GM12891 (cell line): ENCODE results near the gene DCP1B.

Source experiments
- POLR2A ChIP-seq: IDR thresholded peaks from 2 replicates; pipeline ENCODE4 v1.6.1; 2011; ENCODE audit warnings: low read depth, low read length, control low read depth
- POLR2AphosphoS5 ChIP-seq: IDR thresholded peaks from 2 replicates; pipeline ENCODE4 v1.6.1; 2011; ENCODE audit warnings: low read depth, low read length, control low read depth

DNA sequence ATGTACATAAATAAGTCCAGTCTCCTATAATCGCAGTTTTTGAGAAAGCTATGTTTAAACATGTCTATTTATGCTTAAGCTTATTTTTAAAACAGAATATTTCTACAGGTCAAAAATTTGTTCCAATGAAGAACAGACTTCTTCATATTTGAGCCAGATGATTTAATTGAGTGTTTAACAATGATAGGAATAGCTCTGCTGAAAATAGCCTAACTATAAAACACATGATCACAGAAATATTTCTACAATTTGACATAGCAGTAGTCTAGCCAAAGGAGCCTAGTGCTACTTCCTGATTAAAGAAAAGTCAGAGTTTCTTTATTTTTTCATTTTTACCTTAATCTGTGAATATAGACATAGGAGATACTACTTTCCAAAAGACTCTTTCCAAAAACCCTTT, 29.4 kb downstream of the DCP1B start:
- TF ChIP-seq POLR2AphosphoS5 (no peak), POLR2A (no peak)
